ENCODE measurements around the gene TMEM14B. TPM values are rescaled to one million over a fixed set of nuclear protein-coding genes. Genes with fewer than 3 reads are reported as not detected.
A peak's percentile ranks its signal among the peaks of the same experiment; 100 is the strongest.
"Not testable (repeated sequence)": the region's sequence is repeated elsewhere in the genome, so short reads cannot be mapped to it uniquely, and the experiment has no call there.

The TMEM14B gene
- total RNA-seq, 1 experiment from 2014 or later = 97.9 TPM

GRCh38 chr6:10745116-10745515 lies 2.5 kb upstream of the TMEM14B start:
- DNase-seq (ENCODE audit: low spot score) = no peak

- no peak for DNase-seq (ENCODE audit: low spot score)
Observed at GRCh38 chr6:10746915-10747250, 722 bp upstream of the TMEM14B start.

GRCh38 chr6:10749734-10750133 lies 2.1 kb downstream of the TMEM14B start:
- DNase-seq (ENCODE audit: low spot score) = no peak

GRCh38 chr6:10750568-10750967 lies 3.0 kb downstream of the TMEM14B start:
- DNase-seq (ENCODE audit: low spot score) = not testable (repeated sequence)

GRCh38 chr6:10751757-10752156 lies 4.2 kb downstream of the TMEM14B start:
- DNase-seq (ENCODE audit: low spot score) = not testable (repeated sequence)

GRCh38 chr6:10756085-10756484 lies 8.5 kb downstream of the TMEM14B start:
- DNase-seq (ENCODE audit: low spot score) = no peak

- peak; percentile 84 for DNase-seq (ENCODE audit: low spot score)
Observed at GRCh38 chr6:10759312-10759839, 11.8 kb downstream of the TMEM14B start.

GRCh38 chr6:10759884-10760329 lies 12.3 kb downstream of the TMEM14B start:
- DNase-seq (ENCODE audit: low spot score) = no peak

GRCh38 chr6:10763006-10763405 lies 15.4 kb downstream of the TMEM14B start:
- DNase-seq (ENCODE audit: low spot score) = no peak

- DNase-seq (ENCODE audit: low spot score) = no peak
Observed at GRCh38 chr6:10769419-10769818, 21.8 kb downstream of the TMEM14B start.

- DNase-seq (ENCODE audit: low spot score) = no peak
Observed at GRCh38 chr6:10771371-10771894, 23.8 kb downstream of the TMEM14B start.

GRCh38 chr6:10778230-10778629 lies 30.6 kb downstream of the TMEM14B start:
- no peak for DNase-seq (ENCODE audit: low spot score)

GRCh38 chr6:10779076-10779475 lies 31.5 kb downstream of the TMEM14B start:
- no peak for DNase-seq (ENCODE audit: low spot score)

GRCh38 chr6:10791673-10792072 lies 44.1 kb downstream of the TMEM14B start:
- DNase-seq (ENCODE audit: low spot score) = no peak

- no peak for DNase-seq (ENCODE audit: low spot score)
Observed at GRCh38 chr6:10792101-10792500, 44.5 kb downstream of the TMEM14B start.

GRCh38 chr6:10793035-10793434 lies 45.4 kb downstream of the TMEM14B start:
- DNase-seq (ENCODE audit: low spot score) = no peak

GRCh38 chr6:10793695-10794094 lies 46.1 kb downstream of the TMEM14B start:
- no peak for DNase-seq (ENCODE audit: low spot score)

- DNase-seq (ENCODE audit: low spot score) = no peak
Observed at GRCh38 chr6:10794239-10794638, 46.6 kb downstream of the TMEM14B start.

- no peak for DNase-seq (ENCODE audit: low spot score)
Observed at GRCh38 chr6:10800810-10801209, 53.2 kb downstream of the TMEM14B start.

- DNase-seq (ENCODE audit: low spot score) = peak; percentile 87
Observed at GRCh38 chr6:10801224-10801848, 53.7 kb downstream of the TMEM14B start.
